Ishikawa (cell line): ENCODE measurements around the gene HHIPL1.

ENCODE experiments used
- CEBPB ChIP-seq: IDR thresholded peaks from 2 replicates; pipeline ENCODE4 v1.6.1; 2012
- EGR1 ChIP-seq: IDR thresholded peaks from 2 replicates; pipeline ENCODE4 v1.6.1; 2012
- EP300 ChIP-seq: IDR thresholded peaks from 2 replicates; pipeline ENCODE4 v1.6.1; 2012; ENCODE audit warnings: borderline replicate concordance
- MAX ChIP-seq: IDR thresholded peaks from 2 replicates; pipeline ENCODE4 v1.6.1; 2012
- REST ChIP-seq: IDR thresholded peaks from 2 replicates; pipeline ENCODE4 v1.6.1; 2012; ENCODE audit warnings: low read depth, mild to moderate bottlenecking
- TAF1 ChIP-seq: IDR thresholded peaks from 2 replicates; pipeline ENCODE4 v1.6.1; 2012; ENCODE audit warnings: low read depth, mild to moderate bottlenecking
- TCF12 ChIP-seq: IDR thresholded peaks from 2 replicates; pipeline ENCODE4 v1.6.1; 2012; ENCODE audit warnings: low read depth
- USF1 ChIP-seq: IDR thresholded peaks from 2 replicates; pipeline ENCODE4 v1.6.1; 2012
- YY1 ChIP-seq: IDR thresholded peaks from 2 replicates; pipeline ENCODE4 v1.6.1; 2012; ENCODE audit warnings: low read depth

GRCh38 chr14:99666533-99666932 lies 21.6 kb downstream of the HHIPL1 start:
- TF ChIP-seq TCF12, result no peak
- no peak for TF ChIP-seq EGR1
- no peak for TF ChIP-seq EP300
- TF ChIP-seq YY1, result no peak
- no peak for TF ChIP-seq USF1
- no peak for TF ChIP-seq REST
- TF ChIP-seq TAF1, result no peak
- TF ChIP-seq MAX, result no peak
- TF ChIP-seq CEBPB, result no peak
